Measurements from ENCODE around the gene S100A5. TPM values are rescaled to one million over a fixed set of nuclear protein-coding genes. Genes with fewer than 3 reads are reported as not detected.

The S100A5 gene
- total and polyA plus RNA-seq, 2 experiments from 2014 or later, result 0.41 TPM; not detected in 1

DNA sequence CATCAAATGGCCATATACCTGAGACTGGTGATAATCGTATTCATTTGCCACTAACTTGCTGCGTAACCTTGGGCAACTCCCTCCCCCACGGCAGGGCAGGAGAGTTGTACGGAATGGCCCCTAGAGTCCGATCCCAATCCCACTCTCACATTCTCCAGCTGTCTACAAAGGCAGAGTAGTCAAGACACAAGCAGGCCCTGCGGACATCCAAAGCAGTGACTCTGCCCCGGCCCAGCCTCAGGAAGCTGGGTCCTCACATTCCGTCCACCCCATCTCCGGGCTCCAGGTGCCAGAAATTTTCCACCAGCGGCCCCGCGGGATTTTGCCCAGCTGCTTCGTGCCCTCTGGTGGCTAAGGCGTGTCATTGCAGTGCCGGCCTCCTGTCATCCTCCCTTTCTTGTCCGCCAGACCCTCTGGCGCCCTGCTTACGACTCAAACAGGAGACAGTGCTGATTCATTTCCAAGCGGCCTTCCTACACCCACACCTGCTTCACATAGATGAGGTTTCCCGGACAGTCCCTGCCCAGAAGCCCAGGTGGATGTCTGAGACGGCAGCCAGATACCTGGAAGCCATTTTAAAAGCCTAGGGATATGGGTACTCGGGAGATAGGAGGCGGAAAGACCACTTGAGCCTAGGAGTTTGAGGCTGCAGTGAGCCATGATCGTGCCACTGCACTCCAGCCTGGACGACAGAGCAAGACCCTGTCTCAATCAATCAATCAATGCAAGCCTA, 27.8 kb upstream of the S100A5 start:
- 8 to 9% methylated on average over 25 of the region's 25 CpGs for WGBS, 2 experiments (ENCODE audit: low coverage in 1 of 2, low lambda C conversion rate in 2 of 2, missing lambda C conversion rate in 2 of 2)
- Histone ChIP-seq H3K9me3 (ENCODE audit: low read depth) (no peaks in the 10 kb centered on the region), H3K4me3 (peak overlapping the region; percentile 41), H3K36me3 (ENCODE audit: low read depth) (no peaks in the 10 kb centered on the region), H3K4me2 (ENCODE audit: unreplicated experiment) (peak overlapping the region; percentile 55), H2AFZ (peak overlapping the region; percentile 87), H4K20me1 (ENCODE audit: insufficient read depth) (no peaks in the 10 kb centered on the region), H3K27me3 (replicated peaks; ENCODE audit: insufficient read depth) (no peaks in the 10 kb centered on the region), H3F3A (ENCODE audit: insufficient read depth) (peaks cover 34% of the 10 kb centered on the region), H3K9ac (peak overlapping the region; percentile 92), H3K79me2 (ENCODE audit: insufficient read depth) (no peaks in the 10 kb centered on the region), H3K27ac (peak overlapping the region; percentile 100), H3K9me2 (ENCODE audit: insufficient read depth) (no peaks in the 10 kb centered on the region), H3K4me1 (ENCODE audit: insufficient read depth) (peaks cover 52% of the 10 kb centered on the region)
- no peak for TF ChIP-seq EZH2phosphoT487 (IDR thresholded peaks at IDR 0.05; ENCODE audit: insufficient read depth, low read depth)
- TF ChIP-seq EZH2 (IDR thresholded peaks at IDR 0.05; ENCODE audit: insufficient read depth, poor library complexity, severe bottlenecking), result no peak
- DNase-seq, result peak; percentile 95
- in situ Hi-C loops (cut with MboI), result no loop called here

DNA sequence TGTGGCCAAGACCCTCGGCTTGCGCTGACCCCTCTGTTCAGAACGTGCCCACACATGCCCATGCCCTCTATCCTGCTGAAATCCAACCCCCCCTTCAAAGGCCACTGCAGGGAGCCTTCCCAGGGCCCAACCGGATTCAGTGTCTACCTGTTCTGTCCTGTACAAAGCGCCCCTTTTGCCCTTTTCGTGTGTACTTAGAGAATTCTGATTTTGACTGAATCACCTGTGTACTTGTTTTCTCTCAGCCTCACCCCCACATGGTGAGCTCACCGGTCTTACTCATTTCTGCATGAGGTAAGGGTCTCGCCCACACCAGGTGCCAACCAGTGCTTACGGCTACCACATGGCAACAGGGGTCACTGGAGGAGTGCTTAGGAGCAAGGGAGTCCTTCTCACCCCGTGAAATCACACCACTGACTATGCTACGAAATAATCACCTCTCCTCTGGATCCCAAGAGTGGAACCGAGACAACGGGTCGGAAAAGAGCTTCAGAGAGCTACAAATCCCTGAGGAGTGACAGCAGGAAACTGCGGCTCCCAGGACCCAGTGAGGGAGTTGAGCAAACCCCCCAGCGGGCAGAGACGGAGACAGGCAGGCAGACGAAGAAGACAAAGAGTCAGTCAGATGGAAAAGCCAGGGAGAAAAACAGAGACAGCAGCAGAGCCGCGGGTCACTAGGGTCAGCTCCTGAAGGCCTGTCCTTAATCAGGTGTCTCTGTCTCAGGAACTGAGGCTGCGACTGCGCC, 27.1 kb upstream of the S100A5 start:
- Histone ChIP-seq H3K9me2 (ENCODE audit: insufficient read depth) (no peaks in the 10 kb centered on the region), H3K79me2 (ENCODE audit: insufficient read depth) (no peaks in the 10 kb centered on the region), H3K27ac (peak overlapping the region; percentile 100), H3K9me3 (ENCODE audit: low read depth) (no peaks in the 10 kb centered on the region), H4K20me1 (ENCODE audit: insufficient read depth) (no peaks in the 10 kb centered on the region), H2AFZ (peak overlapping the region; percentile 87), H3K4me2 (ENCODE audit: unreplicated experiment) (peak overlapping the region; percentile 55), H3K27me3 (replicated peaks; ENCODE audit: insufficient read depth) (no peaks in the 10 kb centered on the region), H3K9ac (peak overlapping the region; percentile 92), H3F3A (ENCODE audit: insufficient read depth) (peaks cover 26% of the 10 kb centered on the region), H3K36me3 (ENCODE audit: low read depth) (no peaks in the 10 kb centered on the region), H3K4me1 (ENCODE audit: insufficient read depth) (peaks cover 45% of the 10 kb centered on the region), H3K4me3 (peak overlapping the region; percentile 41)
- TF ChIP-seq EZH2 (IDR thresholded peaks at IDR 0.05; ENCODE audit: insufficient read depth, poor library complexity, severe bottlenecking) (no peak), EZH2phosphoT487 (IDR thresholded peaks at IDR 0.05; ENCODE audit: insufficient read depth, low read depth) (no peak)
- WGBS, 2 experiments (ENCODE audit: low coverage in 1 of 2, low lambda C conversion rate in 2 of 2, missing lambda C conversion rate in 2 of 2), result 40 to 42% methylated on average over 22 of the region's 22 CpGs
- in situ Hi-C loops (cut with MboI), result no loop called here
- DNase-seq, result peak; percentile 56

DNA sequence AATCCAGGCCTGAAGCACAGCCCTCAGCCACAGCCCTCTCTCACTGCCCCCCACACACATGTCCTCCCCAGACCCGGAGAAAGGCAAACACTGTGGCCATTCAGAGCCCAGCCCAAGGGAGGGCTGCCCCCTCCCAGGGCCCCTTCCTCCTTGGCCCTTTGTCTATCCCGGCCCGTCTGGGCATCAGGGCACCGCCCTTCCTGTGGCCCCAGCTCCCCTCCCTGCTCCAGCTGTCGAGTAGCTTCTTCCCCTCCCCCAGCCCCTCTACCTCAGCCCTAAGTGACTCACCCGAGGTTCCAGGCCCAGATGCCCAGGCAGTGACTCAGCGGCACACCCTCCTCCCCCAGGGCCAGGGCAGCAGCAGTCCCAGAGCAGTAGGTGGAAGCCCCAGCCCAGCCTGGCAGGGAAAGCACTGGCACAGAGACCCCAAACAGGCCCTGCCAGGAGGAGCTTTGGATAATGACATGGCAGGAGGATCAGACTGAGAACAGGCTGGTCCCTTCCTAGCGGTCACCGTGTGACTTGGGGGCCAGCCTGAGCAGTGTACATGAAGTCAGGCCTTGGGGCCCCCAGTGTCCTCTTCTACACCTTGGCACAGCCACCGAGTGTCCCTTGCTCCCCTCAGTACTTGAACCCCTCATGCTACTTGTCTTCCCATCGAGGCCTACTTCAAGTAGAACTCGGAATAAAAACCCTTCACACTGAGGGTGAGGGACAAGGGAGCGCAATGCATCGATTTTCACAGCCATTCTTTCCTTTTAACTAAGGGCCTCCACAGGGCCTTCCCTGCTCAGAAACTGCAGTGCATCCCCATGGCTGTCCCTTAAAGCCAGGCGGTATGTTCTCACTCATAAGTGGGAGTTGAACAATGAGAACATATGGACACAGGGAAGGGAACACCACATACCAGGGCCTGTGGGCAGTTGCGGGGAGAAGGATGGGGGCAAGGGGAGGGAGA, 26.0 kb upstream of the S100A5 start:
- in situ Hi-C loops (cut with MboI), result no loop called here
- no peak overlapping the region for H2AFZ ChIP-seq

More for the DNA sequence above, 26.0 kb upstream of the S100A5 start:
- peaks cover 38% of the 10 kb centered on the region for H3K4me1 ChIP-seq (ENCODE audit: insufficient read depth)
- no peaks in the 10 kb centered on the region for H3K79me2 ChIP-seq (ENCODE audit: insufficient read depth)
- H3K9ac ChIP-seq, result peak overlapping the region; percentile 92
- WGBS, 2 experiments (ENCODE audit: low coverage in 1 of 2, low lambda C conversion rate in 2 of 2, missing lambda C conversion rate in 2 of 2), result 14% methylated on average over 16 of the region's 16 CpGs
- TF ChIP-seq EZH2phosphoT487 (IDR thresholded peaks at IDR 0.05; ENCODE audit: insufficient read depth, low read depth), result no peak
- TF ChIP-seq EZH2 (IDR thresholded peaks at IDR 0.05; ENCODE audit: insufficient read depth, poor library complexity, severe bottlenecking), result no peak
- no peaks in the 10 kb centered on the region for H3K27me3 ChIP-seq (replicated peaks; ENCODE audit: insufficient read depth)
- H3K36me3 ChIP-seq (ENCODE audit: low read depth), result no peaks in the 10 kb centered on the region
- peaks cover 20% of the 10 kb centered on the region for H3F3A ChIP-seq (ENCODE audit: insufficient read depth)
- peak overlapping the region; percentile 100 for H3K27ac ChIP-seq
- H3K9me3 ChIP-seq (ENCODE audit: low read depth), result no peaks in the 10 kb centered on the region
- H3K9me2 ChIP-seq (ENCODE audit: insufficient read depth), result no peaks in the 10 kb centered on the region
- peak overlapping the region; percentile 50 for H3K4me3 ChIP-seq
- DNase-seq, result peak; percentile 100
- H4K20me1 ChIP-seq (ENCODE audit: insufficient read depth), result no peaks in the 10 kb centered on the region
- peak overlapping the region; percentile 66 for H3K4me2 ChIP-seq (ENCODE audit: unreplicated experiment)

All from GM23248 (cell line).